HG03565 (cell line): Measurements from ENCODE around the gene CCNI.

Experiments used
- ATAC-seq: cut with Tn5 transposase; IDR thresholded peaks from one replicate; pipeline ENCODE4 v1.9.1; 2021; ENCODE audit warnings: mild to moderate bottlenecking, moderate library complexity; ENCODE audit not compliant: unreplicated experiment

CCNI gene

DNA sequence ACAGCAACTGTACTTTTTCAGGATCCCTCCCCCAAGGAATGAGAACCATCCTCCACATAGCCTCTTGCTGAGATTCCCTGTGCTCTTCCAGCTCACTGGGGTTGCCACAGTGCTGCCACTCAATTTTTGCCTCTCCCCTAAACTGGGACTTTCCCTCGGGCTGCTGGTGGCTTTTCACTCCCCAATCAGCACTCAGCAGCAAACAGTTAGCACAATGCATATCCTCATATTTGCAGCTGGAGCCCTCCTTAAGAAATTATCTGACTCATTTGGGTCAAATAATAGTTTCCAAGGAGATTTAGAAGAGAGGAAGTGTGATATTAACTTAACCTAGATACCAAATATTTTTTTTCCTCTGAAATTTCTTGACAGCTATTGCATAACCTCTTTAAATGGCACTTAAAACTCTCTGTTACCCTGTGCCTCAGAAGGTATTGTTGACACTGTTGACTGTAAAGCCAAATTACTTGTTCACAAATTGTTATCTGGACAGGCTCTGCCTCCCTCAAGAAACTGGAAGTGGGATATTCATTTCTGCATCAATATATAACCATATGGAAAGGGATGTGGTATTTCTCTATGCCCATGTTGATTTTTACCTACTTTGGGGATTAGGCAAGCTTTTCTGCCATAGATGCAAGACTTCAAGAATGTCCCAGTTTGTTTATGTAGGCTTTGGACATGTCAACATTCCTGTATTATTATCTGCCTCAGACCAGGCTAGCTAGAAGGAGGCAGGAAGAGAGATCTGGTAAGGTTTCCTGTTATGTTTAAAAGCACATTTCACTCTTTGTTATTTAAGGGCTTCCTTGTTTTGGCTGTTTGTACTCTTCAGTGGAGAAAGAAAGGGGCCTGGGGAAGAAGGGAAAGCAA is 68.2 kb downstream of the CCNI start:
- peak; percentile 55 for ATAC-seq

DNA sequence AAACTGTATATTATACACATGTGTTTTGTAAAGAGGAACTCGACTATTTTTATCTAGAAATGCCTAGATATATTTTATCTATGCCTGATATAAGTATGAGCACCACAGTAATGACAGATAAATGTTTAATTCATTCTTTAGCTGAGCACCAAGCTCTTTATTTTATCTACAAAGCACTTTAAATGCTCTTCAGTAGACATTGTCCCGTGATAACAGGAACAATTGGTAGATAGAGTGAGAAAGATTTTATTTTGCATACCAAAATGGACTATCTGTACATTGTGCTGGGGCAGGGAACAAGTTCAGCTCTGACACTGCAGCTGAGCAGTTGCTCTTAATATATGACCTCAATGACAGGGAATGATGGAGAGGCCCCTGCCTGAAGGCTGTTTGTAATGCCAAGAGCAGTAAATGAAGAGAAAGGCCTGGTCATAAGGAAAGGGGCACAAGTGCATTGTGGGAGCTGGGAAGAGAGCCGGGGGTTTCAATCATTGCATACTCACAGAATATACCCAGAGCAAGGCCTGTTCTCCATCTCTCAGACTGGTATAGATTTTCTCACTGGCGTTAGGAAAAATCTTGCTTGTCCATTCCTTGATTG is 68.9 kb downstream of the CCNI start:
- ATAC-seq, result no peak

DNA sequence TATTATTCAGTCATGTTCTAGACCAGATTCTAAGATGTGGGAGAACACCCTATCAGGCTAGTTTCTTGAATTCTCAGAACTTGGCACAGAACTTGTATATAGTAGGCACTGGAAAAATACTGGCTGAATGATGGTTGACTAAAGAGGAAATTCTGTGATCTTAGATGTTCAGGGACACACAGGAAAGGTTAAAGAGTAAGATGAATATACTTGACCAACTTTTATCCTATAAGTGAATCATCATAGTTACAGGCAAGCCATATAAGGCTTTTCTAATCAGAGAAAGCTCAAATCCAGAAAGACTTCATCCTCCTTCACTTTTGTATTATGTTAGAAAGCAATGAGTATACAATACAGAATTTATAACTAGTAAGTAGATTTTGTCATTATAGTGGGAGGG is 72.4 kb downstream of the CCNI start:
- ATAC-seq, result no peak

DNA sequence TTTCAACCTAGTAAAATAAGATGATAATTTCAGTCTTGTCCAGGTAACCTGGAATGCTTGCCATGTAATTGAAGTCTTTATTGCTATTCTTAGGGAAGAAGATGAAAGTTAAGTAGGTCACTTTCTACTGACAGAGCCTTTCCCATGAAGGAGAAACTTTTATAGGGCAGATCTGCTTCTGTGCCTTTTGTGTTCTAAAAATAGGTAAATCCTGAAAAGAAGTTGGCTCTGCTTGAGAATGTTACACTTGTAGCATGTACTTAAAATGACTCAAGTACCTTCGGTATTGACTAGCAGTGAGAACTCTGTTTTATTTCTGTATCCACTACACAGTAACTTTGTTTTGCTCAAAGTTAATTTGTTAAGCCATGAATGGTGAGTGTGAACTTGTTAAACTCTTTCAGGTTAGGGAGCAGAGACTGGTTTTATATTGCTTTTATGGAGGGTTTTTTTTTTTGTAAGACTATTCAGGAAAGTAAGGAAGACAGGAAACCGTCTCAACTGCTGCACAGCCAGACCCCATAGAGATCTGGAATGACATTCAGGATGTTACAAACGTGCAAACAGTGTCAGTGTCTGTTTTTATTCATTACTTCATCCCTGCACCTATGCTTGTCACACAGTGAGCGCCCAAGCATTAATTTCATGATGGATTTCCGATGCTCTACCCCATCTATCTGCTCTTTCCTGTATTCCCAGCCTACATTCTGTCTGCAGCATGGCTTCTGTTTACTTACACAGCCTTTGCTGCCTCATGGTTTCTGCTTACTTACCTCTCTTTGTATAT is 73.3 kb downstream of the CCNI start:
- no peak for ATAC-seq

DNA sequence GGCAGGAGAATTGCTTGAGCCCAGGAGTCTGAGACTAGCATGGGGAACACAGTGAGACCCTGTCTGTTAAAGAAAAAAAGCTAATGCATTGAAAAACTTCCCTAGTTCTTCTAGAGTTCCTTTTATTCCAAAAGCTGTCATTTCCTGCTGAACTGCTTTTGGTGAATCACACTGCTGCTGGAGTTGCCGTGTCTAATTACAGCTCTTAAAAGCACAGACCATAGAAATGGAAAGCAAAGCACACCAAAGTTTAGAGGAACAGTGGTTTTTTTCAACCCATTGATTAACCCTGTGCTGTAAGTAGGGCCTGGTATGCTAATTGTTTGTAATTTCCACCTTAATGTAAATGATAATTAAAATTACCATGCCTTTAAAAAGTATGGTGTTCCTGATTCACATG is 73.9 kb downstream of the CCNI start:
- no peak for ATAC-seq

DNA sequence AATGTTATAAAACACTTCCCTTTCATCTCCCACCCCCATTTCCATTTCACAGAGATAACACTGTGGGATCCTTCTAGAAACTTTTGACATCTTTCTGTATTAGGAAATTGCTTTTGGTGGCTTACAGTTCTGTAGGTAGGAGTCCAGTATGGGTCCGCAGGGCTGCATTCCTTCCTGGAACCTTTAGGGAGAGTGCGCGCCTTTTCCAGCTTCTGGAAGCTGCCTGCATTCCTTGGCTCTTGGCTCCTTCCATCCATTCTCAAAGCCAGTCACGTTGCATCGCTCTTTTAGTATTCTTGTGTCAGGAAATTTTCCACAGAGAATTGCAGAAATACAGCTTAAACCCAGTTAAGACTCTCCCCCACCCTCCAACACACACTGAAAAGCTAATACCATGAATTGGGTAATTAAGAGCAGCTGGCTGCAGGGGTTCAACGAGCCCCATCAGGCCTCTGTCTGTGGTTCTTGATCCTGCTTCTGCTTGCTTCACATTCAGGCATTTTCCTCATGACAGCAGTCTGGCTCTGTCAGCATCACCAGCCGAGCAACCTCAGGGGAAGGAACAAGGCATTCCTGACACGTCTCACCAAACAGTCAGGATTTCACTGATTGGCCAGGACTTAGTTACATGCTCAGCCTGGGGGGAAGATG is 77.4 kb downstream of the CCNI start:
- no peak for ATAC-seq

DNA sequence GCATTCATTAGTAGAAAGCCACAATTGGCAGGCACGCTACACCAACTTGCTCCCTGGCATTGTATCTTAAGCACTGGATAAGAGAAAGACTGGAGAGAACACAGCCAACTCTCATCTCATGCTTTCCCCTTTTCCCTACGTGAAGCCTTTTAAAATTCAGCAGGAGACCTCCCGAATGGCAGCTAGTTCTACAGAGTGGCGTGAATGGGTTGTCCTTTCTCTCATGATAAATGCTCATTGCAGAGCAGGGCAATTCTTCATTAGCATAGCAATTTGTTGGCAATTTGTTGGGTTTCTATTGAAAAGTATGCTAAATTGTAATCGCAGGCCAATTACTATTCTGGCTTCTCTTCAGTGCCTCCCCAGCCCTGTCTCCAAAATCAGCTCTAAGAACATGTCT is 78.3 kb downstream of the CCNI start:
- ATAC-seq, result no peak
